RWPE2 (cell line): Measurements from ENCODE around the gene SMIM30.
A peak's percentile ranks its signal among the peaks of the same experiment; 100 is the strongest.
"Not testable (repeated sequence)": the region's sequence is repeated elsewhere in the genome, so short reads cannot be mapped to it uniquely, and the experiment has no call there.

Source experiments
- ATAC-seq: fragments of 200-7000 bp; cut with Tn5 transposase; 3 replicates; pipeline ENCODE4 v1.9.1; 2021; ENCODE audit warnings: low read depth
- DNase-seq: peaks from one replicate; pipeline ENCODE4 v3.0.0-alpha.2; 2020; ENCODE audit warnings: low spot score
- H3K27ac ChIP-seq: fragments of 450-650 bp; 2 replicates; pipeline ENCODE4 v1.5.1; 2017; ENCODE audit warnings: mild to moderate bottlenecking; ENCODE audit not compliant: poor library complexity, severe bottlenecking
- H3K27me3 ChIP-seq: fragments of 250-450 bp; sonication (Bioruptor Pico); 2 replicates; pipeline ENCODE4 v1.5.1; 2021; ENCODE audit warnings: mild to moderate bottlenecking, moderate library complexity; ENCODE audit not compliant: insufficient read depth, poor library complexity, severe bottlenecking
- H3K36me3 ChIP-seq: fragments of 250-450 bp; sonication (Bioruptor Pico); 2 replicates; pipeline ENCODE4 v1.5.1; 2020; ENCODE audit warnings: low read depth, mild to moderate bottlenecking, moderate library complexity
- H3K4me1 ChIP-seq: fragments of 250-450 bp; sonication (Bioruptor Pico); 2 replicates; pipeline ENCODE4 v1.5.1; 2021; ENCODE audit warnings: mild to moderate bottlenecking, moderate library complexity; ENCODE audit not compliant: insufficient read depth, poor library complexity, severe bottlenecking
- H3K4me3 ChIP-seq: fragments of 250-450 bp; sonication (Bioruptor Pico); 2 replicates; pipeline ENCODE4 v1.5.1; 2021; ENCODE audit warnings: mild to moderate bottlenecking, moderate library complexity; ENCODE audit not compliant: severe bottlenecking
- H3K9me3 ChIP-seq: fragments of 250-450 bp; sonication (Bioruptor Pico); 2 replicates; pipeline ENCODE4 v1.5.1; 2021; ENCODE audit warnings: mild to moderate bottlenecking, moderate library complexity; ENCODE audit not compliant: severe bottlenecking
- CTCF ChIP-seq: fragments of 450-650 bp; IDR thresholded peaks from one replicate; pipeline ENCODE4 v1.5.1; 2017; ENCODE audit warnings: mild to moderate bottlenecking, moderate library complexity; ENCODE audit not compliant: poor library complexity, severe bottlenecking

Gene SMIM30

GRCh38 chr7:113125728-113126127, 7.4 kb upstream of the SMIM30 start:
- Histone ChIP-seq H3K4me1 (no peaks in the 10 kb centered on the region), H3K27me3 (no peaks in the 10 kb centered on the region), H3K27ac (no peak overlapping the region), H3K9me3 (no peaks in the 10 kb centered on the region), H3K36me3 (no peaks in the 10 kb centered on the region), H3K4me3 (no peak overlapping the region)
- no peak for TF ChIP-seq CTCF
- no peak for DNase-seq
- no peak for ATAC-seq

GRCh38 chr7:113122744-113123143, 4.4 kb upstream of the SMIM30 start:
- H3K4me3 ChIP-seq = no peak overlapping the region

GRCh38 chr7:113120647-113121046, 2.3 kb upstream of the SMIM30 start:
- Histone ChIP-seq H3K4me3 (no peak overlapping the region), H3K27me3 (no peaks in the 10 kb centered on the region), H3K36me3 (peaks cover 12% of the 10 kb centered on the region), H3K9me3 (no peaks in the 10 kb centered on the region), H3K27ac (no peak overlapping the region), H3K4me1 (peaks cover 10% of the 10 kb centered on the region)
- DNase-seq = no peak
- ATAC-seq = no peak
- TF ChIP-seq CTCF = no peak

More at GRCh38 chr7:113122744-113123143, 4.4 kb upstream of the SMIM30 start:
- no peak for ATAC-seq
- TF ChIP-seq CTCF = no peak
- peaks cover 6% of the 10 kb centered on the region for H3K4me1 ChIP-seq
- no peaks in the 10 kb centered on the region for H3K9me3 ChIP-seq
- no peak for DNase-seq
- H3K27me3 ChIP-seq = no peaks in the 10 kb centered on the region
- H3K27ac ChIP-seq = no peak overlapping the region
- H3K36me3 ChIP-seq = no peaks in the 10 kb centered on the region

- no peak for TF ChIP-seq CTCF
- no peaks in the 10 kb centered on the region for H3K27me3 ChIP-seq
- no peak overlapping the region for H3K4me3 ChIP-seq
- no peaks in the 10 kb centered on the region for H3K9me3 ChIP-seq
- H3K4me1 ChIP-seq = peaks cover 10% of the 10 kb centered on the region
- H3K27ac ChIP-seq = no peak overlapping the region
- H3K36me3 ChIP-seq = peaks cover 13% of the 10 kb centered on the region
- DNase-seq (no peak), ATAC-seq (no peak)
These were observed 1.1 kb upstream of the SMIM30 start for GRCh38 chr7:113119429-113119828.

- not testable (repeated sequence) for H3K4me1 ChIP-seq, ATAC-seq, H3K27me3 ChIP-seq
These were observed 980 bp downstream of the SMIM30 start for GRCh38 chr7:113117374-113117774.

More at GRCh38 chr7:113117374-113117774, 980 bp downstream of the SMIM30 start:
- H3K27ac ChIP-seq, H3K9me3 ChIP-seq, DNase-seq: not testable (repeated sequence)
- H3K36me3 ChIP-seq = peaks cover 13% of the 10 kb centered on the region
- peak overlapping the region; percentile 56 for H3K4me3 ChIP-seq
